B cell (primary cell): ENCODE data around the gene CCDC57.

ENCODE experiments used
- EZH2 ChIP-seq: IDR thresholded peaks from 2 replicates; pipeline ENCODE4 v1.6.1; 2012; ENCODE audit warnings: borderline replicate concordance, low read depth, mild to moderate bottlenecking, moderate library complexity, low read length; ENCODE audit not compliant: insufficient read depth, poor library complexity, severe bottlenecking
- TF ChIP-seq, protein P1 (sequence below): fragments of 200-600 bp; IDR thresholded peaks from one replicate; pipeline ENCODE4 v1.8.0; 2022; ENCODE audit warnings: antibody characterized with exemption, mild to moderate bottlenecking

DNA sequence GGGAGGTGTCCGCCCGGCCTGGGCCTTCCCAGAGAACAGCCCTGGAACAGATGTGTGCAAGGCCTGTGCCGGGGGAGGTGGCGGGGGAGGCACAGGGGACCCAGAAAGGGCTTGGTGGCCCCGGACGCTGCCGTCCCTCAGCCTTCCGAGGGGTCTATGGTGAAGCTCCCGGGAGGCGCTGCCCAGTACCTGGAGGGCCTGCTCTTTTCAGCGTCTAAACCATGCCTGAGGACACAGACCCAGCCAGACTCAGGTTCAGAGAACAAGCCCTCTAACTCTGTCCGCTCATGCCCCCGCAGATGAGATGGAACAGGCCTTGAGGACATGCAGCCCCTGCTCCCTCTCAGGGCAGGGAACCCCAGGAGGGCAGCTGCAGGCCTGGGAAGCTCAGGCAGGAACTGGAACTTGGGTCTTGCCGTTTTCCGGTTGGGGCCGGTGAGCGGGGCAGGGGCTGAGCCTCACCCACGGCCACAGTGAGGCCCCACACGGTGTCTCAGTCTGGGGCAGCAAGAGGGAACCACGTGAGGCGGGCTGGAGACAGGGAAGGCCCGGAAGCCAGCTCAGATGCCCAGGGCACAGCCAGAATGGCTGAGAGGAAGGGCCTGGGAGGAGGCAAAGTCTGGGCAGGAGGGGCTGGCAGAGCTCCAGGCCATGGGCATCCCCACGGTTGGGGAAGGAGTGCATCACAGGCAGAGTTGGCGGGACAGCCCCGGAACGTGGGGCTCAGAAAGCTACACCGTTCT, 28.7 kb upstream of the CCDC57 start:
- no peak for TF ChIP-seq EZH2
- TF ChIP-seq, protein P1, sequence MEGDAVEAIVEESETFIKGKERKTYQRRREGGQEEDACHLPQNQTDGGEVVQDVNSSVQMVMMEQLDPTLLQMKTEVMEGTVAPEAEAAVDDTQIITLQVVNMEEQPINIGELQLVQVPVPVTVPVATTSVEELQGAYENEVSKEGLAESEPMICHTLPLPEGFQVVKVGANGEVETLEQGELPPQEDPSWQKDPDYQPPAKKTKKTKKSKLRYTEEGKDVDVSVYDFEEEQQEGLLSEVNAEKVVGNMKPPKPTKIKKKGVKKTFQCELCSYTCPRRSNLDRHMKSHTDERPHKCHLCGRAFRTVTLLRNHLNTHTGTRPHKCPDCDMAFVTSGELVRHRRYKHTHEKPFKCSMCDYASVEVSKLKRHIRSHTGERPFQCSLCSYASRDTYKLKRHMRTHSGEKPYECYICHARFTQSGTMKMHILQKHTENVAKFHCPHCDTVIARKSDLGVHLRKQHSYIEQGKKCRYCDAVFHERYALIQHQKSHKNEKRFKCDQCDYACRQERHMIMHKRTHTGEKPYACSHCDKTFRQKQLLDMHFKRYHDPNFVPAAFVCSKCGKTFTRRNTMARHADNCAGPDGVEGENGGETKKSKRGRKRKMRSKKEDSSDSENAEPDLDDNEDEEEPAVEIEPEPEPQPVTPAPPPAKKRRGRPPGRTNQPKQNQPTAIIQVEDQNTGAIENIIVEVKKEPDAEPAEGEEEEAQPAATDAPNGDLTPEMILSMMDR, result no peak
